SK-MEL-5 (cell line): ENCODE data around the gene TMEM201. TPM values are rescaled to one million over a fixed set of nuclear protein-coding genes. Genes with fewer than 3 reads are reported as not detected.

Experiments
- DNase-seq: peaks from one replicate; pipeline ENCODE4 v3.0.0-alpha.2; 2016; ENCODE audit warnings: low read depth, low spot score
- in situ Hi-C: cut with HindIII; loops from 2 replicates; pipeline ENCODE4 v1.10.0; 2016; ENCODE audit warnings: low sequenced_read_pairs, high pct_unique_total_duplicates, low pct_unique_long_range_greater_than_20kb
- total RNA-seq: library from RNA; depleted of rRNA; stranded (reverse); fragments of >200 nt; shearing (Covaris generic); gene quantifications from 2 replicates; pipeline ENCODE4 v1.2.3, GENCODE V29; 2014

Gene TMEM201
- total RNA-seq, 1 experiment from 2014 or later = 4.8 TPM

- in situ Hi-C loops = no loop called here
- DNase-seq = no peak
These were observed 44.8 kb downstream of the TMEM201 start for GRCh38 chr1:9633493-9633892.

- in situ Hi-C loops = no loop called here
- no peak for DNase-seq
These were observed 45.9 kb downstream of the TMEM201 start for GRCh38 chr1:9634582-9634981.

GRCh38 chr1:9639227-9639626 is 50.5 kb downstream of the TMEM201 start:
- no peak for DNase-seq
- in situ Hi-C loops = no loop called here

- no peak for DNase-seq
- in situ Hi-C loops = no loop called here
These were observed 54.9 kb downstream of the TMEM201 start for GRCh38 chr1:9643351-9644256.

GRCh38 chr1:9646037-9646436 is 57.3 kb downstream of the TMEM201 start:
- in situ Hi-C loops = no loop called here

GRCh38 chr1:9648171-9648570 is 59.5 kb downstream of the TMEM201 start:
- in situ Hi-C loops = no loop called here

More at GRCh38 chr1:9646037-9646436, 57.3 kb downstream of the TMEM201 start:
- DNase-seq = no peak

GRCh38 chr1:9649769-9650168 is 61.1 kb downstream of the TMEM201 start:
- in situ Hi-C loops = no loop called here
- DNase-seq = no peak

More at GRCh38 chr1:9648171-9648570, 59.5 kb downstream of the TMEM201 start:
- no peak for DNase-seq

- in situ Hi-C loops = no loop called here
- no peak for DNase-seq
These were observed 62.5 kb downstream of the TMEM201 start for GRCh38 chr1:9651220-9651564.

GRCh38 chr1:9651565-9652378 is 63.1 kb downstream of the TMEM201 start, which contains the start of gene PIK3CD:
TSS of gene PIK3CD (plus strand) at chr1:9651731. CDS start at chr1:9710456, 58,725 bp downstream.
- in situ Hi-C loops = no loop called here
- DNase-seq = no peak

GRCh38 chr1:9652379-9653209 is 63.9 kb downstream of the TMEM201 start:
- DNase-seq = no peak
- in situ Hi-C loops = no loop called here

GRCh38 chr1:9653210-9653490 is 64.4 kb downstream of the TMEM201 start:
- in situ Hi-C loops = no loop called here

GRCh38 chr1:9653491-9654050 is 64.9 kb downstream of the TMEM201 start:
- in situ Hi-C loops = no loop called here
- no peak for DNase-seq

More at GRCh38 chr1:9653210-9653490, 64.4 kb downstream of the TMEM201 start:
- DNase-seq = no peak

- no peak for DNase-seq
- in situ Hi-C loops = no loop called here
These were observed 65.5 kb downstream of the TMEM201 start for GRCh38 chr1:9654051-9654833.

- in situ Hi-C loops = no loop called here
- no peak for DNase-seq
These were observed 66.4 kb downstream of the TMEM201 start for GRCh38 chr1:9654834-9655723.

GRCh38 chr1:9655836-9656235 is 67.1 kb downstream of the TMEM201 start:
- no peak for DNase-seq
- in situ Hi-C loops = no loop called here

- DNase-seq = no peak
- in situ Hi-C loops = no loop called here
These were observed 68.9 kb downstream of the TMEM201 start for GRCh38 chr1:9657521-9658032.
